C4-2B (cell line): Measurements from ENCODE around the gene SYT7.

Source experiments
- H3K27ac ChIP-seq: fragments of 450-650 bp; 2 replicates; pipeline ENCODE4 v1.5.1; 2017
- ZFX ChIP-seq: fragments of 450-650 bp; IDR thresholded peaks from 2 replicates; pipeline ENCODE4 v1.6.1; 2017
- TF ChIP-seq, protein P1 (sequence below): fragments of 450-650 bp; conservative IDR thresholded peaks from 2 replicates; pipeline ENCODE4 v1.5.1; 2017; ENCODE audit warnings: mild to moderate bottlenecking

SYT7 gene

DNA sequence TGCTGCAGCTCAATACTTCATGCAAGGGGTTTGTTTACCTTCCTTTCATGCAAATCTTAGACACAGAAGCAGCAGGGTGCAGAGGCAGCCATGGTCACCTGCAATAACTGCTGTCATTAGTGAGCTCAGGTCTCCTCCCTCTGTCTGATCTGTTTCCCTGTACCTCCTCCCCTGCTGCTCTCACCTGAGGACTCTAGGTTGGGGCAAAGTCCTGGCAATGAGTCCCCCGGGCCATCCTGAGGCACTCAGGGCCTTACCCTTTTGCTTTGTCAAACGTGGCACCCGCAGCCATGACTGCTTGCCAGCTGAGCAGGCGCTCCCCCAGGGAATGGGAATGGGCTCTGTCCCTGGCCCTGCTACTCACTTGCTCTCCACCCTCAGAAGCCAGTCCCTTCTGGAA, 68.4 kb downstream of the SYT7 start:
- H3K27ac ChIP-seq: no peak overlapping the region
- TF ChIP-seq ZFX: no peak
- TF ChIP-seq, protein P1, sequence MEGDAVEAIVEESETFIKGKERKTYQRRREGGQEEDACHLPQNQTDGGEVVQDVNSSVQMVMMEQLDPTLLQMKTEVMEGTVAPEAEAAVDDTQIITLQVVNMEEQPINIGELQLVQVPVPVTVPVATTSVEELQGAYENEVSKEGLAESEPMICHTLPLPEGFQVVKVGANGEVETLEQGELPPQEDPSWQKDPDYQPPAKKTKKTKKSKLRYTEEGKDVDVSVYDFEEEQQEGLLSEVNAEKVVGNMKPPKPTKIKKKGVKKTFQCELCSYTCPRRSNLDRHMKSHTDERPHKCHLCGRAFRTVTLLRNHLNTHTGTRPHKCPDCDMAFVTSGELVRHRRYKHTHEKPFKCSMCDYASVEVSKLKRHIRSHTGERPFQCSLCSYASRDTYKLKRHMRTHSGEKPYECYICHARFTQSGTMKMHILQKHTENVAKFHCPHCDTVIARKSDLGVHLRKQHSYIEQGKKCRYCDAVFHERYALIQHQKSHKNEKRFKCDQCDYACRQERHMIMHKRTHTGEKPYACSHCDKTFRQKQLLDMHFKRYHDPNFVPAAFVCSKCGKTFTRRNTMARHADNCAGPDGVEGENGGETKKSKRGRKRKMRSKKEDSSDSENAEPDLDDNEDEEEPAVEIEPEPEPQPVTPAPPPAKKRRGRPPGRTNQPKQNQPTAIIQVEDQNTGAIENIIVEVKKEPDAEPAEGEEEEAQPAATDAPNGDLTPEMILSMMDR: no peak

DNA sequence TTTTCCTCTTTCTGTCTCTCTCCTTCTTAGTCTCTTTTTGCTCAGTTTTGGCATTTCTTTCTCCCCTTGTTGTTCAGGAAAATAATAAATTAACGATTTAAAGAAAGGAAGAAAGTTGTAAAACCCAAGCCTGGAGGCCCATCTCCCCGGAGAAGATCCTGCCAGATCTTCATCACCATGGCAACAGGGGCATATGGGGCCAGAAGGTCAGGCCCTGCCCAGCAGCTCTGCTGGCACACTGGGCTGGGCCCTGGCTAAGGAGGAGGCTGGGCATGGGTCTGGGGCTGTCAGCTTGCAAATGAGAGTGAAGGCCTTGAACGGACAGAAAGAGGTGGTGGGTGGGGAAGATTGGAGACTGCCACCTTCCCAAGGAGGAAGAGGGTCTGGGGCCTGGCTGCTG, 69.5 kb downstream of the SYT7 start:
- no peak overlapping the region; the same call in 1 of the 2 replicates for H3K27ac ChIP-seq
- TF ChIP-seq ZFX: no peak
- TF ChIP-seq, protein P1: no peak

DNA sequence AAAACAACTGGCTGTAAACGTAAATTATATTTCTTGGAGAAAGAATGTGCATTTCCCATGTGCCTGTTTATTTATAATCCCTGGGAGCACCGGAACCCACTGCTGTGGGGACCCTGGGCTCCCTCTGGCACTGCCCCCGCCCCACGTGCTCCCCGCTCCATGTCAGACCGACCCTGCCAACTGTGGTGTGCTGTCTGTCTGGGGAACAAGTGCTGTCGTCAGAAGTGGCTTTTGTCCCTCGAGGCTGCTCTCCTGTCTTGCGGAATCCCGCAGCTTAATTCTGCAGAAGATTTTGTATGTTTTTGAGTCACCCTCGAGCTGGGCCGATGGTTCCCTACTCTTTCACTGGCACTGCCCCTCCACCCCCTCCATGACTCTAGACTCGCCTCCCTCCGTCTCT, 69.9 kb downstream of the SYT7 start:
- H3K27ac ChIP-seq: no peak overlapping the region; the same call in 1 of the 2 replicates
- TF ChIP-seq, protein P1: no peak
- no peak for TF ChIP-seq ZFX

DNA sequence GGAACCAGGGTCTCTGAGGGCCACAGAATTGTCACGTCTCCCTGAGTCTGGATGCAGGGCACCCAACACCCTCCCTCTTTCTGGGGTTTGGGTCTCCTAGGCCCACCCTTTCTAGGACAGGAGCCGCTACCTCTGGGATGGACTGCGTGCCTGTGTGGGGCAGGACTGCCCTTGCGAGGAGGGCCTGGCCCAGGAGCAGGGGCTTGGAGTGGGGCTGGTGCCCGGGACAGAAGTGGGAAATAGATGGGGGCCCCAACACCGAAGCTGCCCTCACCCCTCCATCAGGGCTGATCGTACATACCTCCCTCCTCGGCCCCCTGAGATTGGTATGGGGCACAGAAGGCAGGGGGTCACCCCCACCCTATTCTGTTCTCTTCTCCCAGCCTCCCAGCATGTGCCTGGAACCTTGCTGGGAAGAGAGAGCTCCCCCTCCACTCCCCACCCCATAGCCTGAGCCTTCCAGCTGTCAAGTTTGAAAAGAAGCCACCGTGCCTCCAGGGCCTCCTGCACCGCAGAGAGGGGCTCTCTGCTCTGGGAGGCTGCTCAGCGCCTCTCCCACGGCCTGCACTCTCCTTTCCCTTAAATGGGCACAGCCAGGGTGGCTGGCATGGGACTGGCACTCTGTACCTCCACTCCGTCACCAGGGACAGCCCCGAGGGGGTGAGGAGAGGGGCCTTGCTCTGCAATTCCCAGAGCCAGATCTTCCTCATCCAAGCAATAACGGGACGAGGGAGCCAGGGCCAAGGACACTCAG, 70.5 kb downstream of the SYT7 start:
- TF ChIP-seq ZFX: no peak
- TF ChIP-seq, protein P1: no peak
- no peak overlapping the region for H3K27ac ChIP-seq

DNA sequence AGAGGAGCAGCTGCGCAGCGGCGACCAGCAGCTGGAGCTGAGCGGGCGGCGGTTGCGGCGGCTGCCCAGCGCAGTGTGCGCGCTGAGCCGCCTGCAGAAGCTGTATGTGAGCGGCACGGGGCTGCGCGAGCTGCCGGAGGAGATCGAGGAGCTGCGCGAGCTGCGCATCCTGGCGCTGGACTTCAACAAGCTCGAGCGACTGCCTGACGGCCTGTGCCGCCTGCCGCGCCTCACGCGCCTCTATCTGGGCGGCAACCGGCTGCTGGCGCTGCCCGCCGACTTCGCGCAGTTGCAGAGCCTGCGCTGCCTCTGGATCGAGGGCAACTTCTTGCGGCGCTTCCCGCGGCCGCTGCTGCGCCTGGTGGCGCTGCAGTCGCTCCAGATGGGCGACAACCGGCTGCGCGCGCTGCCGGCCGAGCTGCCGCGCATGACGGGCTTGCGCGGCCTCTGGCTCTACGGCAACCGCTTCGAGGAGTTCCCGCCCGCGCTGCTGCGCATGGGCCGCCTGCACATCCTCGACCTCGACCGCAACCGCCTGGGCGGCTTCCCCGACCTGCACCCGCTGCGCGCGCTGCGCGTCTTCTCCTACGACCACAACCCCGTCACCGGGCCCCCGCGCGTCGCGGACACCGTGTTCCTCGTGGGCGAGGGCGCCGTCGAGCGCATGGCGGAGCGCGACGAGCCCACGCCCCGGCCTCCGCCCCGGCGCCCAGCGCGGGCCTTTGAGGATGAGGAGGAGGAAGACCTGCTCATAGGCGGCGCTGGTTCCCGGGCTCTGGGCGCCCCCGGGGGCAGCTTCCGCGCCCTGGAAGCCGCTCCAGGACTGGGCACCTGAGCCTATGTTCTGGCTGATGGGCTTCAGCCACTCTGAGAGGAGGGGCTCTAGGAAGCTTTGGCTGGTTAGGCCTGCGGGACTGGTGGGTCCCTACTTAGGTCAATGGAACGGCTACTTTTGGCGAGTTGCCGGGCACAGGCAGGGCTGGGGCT, 71.5 kb downstream of the SYT7 start:
- TF ChIP-seq, protein P1: peak; percentile 89
- TF ChIP-seq ZFX: 0 out of 2 replicates have a peak, but pooled peaks have one; percentile 23
- H3K27ac ChIP-seq: peak overlapping the region; percentile 12; the same call in 1 of the 2 replicates

DNA sequence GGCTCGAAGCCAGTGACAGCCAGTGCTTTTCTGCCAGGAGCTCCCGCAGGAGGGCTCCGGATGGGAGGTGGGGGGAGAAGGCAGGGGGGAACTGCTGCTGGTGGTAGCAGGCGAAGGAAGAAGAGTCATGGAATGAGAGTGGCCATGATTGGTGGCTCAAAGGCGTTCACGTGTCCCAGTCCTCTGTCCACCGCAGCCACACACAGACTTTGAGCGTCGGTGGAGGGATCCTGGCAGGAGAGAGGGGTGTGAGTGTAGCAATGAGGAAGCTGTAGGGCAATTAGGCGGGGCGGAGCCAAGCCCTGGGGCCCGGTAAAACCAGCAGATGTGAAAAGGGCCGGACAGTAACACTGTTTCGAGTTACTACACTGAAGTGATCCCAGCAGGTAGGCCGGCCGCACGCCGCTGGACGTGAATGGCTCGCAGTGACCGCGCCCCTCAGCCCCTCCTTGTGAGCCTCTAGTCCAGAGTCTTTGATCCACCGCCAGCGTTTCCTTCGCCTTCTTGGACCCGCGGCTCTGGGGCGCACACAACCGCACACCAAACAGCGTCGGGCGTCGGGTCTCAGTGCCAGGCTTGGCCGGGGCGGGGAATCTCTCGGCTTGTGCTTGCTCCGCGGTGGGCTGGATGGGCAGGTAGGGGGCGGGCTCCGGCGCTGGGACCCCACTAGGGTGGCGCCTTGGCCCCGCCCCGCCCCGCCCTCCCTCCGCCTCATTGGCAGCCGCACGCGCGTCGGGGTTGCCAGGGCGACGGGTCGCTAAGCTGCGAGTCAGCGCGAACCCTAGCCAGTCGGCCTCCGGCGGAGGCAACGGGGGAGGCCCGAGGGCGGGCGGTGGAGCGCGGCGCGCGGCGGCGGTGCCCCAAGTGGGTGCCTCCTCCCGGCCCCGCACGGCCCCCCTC, 72.7 kb downstream of the SYT7 start, which contains the start of gene LRRC10B:
LRRC10B (plus strand) TSS at position 788 of the 900 bp plus-strand sequence. CDS start 250 bp downstream, outside the sequence.
- peak within 1 kb of the TSS; percentile 12; the same call in 1 of the 2 replicates for H3K27ac ChIP-seq
- TF ChIP-seq ZFX: no peak
- TF ChIP-seq, protein P1: no peak
